ENCODE measurements around the gene GEMIN7.

Gene GEMIN7

DNA sequence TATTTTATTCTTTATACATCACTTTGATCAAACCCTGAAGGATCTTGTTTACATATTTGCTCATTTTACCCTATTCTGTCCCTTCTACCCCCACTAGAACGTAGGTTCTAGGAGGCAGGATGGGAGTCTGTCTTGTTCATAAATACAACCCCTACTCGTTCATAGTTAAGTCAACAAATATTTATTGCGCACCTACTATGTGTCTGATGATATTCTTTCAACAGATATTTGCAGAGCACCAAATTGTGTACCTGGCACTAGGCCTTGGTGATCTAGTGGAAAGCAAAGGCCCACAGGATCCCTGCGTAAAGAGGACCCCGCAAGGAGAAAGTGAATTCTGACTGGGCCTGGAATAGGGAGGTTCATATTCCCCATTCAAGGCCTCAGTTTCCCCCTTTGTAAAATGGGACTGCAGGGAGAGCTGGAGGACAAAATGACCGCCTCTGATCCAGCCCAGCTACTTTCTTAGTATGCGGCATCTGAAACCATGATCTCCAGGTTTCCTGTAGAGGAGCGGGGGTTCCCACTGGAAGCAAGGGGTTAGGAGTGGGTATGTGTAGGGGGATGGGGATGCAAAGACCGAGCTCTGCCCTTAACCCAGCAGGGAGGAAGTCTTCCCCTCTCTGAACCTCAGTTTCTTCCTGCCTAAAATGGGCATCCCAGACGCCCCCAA is 534 bp upstream of the GEMIN7 start:
- TF ChIP-seq, protein P1, sequence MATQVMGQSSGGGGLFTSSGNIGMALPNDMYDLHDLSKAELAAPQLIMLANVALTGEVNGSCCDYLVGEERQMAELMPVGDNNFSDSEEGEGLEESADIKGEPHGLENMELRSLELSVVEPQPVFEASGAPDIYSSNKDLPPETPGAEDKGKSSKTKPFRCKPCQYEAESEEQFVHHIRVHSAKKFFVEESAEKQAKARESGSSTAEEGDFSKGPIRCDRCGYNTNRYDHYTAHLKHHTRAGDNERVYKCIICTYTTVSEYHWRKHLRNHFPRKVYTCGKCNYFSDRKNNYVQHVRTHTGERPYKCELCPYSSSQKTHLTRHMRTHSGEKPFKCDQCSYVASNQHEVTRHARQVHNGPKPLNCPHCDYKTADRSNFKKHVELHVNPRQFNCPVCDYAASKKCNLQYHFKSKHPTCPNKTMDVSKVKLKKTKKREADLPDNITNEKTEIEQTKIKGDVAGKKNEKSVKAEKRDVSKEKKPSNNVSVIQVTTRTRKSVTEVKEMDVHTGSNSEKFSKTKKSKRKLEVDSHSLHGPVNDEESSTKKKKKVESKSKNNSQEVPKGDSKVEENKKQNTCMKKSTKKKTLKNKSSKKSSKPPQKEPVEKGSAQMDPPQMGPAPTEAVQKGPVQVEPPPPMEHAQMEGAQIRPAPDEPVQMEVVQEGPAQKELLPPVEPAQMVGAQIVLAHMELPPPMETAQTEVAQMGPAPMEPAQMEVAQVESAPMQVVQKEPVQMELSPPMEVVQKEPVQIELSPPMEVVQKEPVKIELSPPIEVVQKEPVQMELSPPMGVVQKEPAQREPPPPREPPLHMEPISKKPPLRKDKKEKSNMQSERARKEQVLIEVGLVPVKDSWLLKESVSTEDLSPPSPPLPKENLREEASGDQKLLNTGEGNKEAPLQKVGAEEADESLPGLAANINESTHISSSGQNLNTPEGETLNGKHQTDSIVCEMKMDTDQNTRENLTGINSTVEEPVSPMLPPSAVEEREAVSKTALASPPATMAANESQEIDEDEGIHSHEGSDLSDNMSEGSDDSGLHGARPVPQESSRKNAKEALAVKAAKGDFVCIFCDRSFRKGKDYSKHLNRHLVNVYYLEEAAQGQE (IDR thresholded peaks at IDR 0.05; ENCODE audit: low read depth), result no peak
- no peak for TF ChIP-seq CEBPB (IDR thresholded peaks at IDR 0.05)
- TF ChIP-seq, protein P2, sequence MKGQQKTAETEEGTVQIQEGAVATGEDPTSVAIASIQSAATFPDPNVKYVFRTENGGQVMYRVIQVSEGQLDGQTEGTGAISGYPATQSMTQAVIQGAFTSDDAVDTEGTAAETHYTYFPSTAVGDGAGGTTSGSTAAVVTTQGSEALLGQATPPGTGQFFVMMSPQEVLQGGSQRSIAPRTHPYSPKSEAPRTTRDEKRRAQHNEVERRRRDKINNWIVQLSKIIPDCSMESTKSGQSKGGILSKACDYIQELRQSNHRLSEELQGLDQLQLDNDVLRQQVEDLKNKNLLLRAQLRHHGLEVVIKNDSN (IDR thresholded peaks at IDR 0.05), result no peak
- TF ChIP-seq ZBTB7A (IDR thresholded peaks at IDR 0.05; ENCODE audit: low read depth), result no peak
- TF ChIP-seq EGR1 (IDR thresholded peaks at IDR 0.05), result no peak
- no peak for TF ChIP-seq YY1 (IDR thresholded peaks at IDR 0.05; ENCODE audit: low read depth)
- no peak for TF ChIP-seq RAD21 (IDR thresholded peaks at IDR 0.05; ENCODE audit: low read depth)
- no peak for TF ChIP-seq TEAD4 (IDR thresholded peaks at IDR 0.05)
- TF ChIP-seq NFIC (IDR thresholded peaks at IDR 0.05), result no peak
- TF ChIP-seq TAF1 (IDR thresholded peaks at IDR 0.05; ENCODE audit: low read depth), result no peak

DNA sequence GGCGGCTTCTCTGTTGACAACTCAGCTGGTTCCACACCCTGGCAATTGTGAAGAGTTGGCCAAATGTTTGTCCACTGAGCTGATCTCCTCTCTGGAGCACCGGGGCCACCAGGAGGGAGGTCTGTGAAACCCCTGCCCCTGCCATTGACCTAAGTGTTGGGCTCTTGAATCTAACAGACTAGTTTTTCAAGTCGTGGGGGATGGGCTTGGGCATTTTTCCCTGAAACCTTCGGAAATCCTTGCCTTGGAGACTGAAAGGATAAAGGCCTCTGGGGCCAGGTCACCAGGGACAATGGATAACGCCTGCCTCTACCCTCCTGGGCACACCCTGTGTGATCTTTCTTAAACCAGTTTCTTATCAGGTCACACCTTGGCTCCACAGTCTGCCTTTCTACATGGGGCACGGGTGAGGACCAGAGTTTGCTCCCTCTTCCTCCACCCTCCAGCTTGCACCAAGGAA is 881 bp downstream of the GEMIN7 start:
- no peak for TF ChIP-seq CEBPB (IDR thresholded peaks at IDR 0.05)
- no peak for TF ChIP-seq RAD21 (IDR thresholded peaks at IDR 0.05; ENCODE audit: low read depth)
- TF ChIP-seq, protein P1 (IDR thresholded peaks at IDR 0.05; ENCODE audit: low read depth), result no peak
- no peak for TF ChIP-seq TCF12 (IDR thresholded peaks at IDR 0.05; ENCODE audit: low read depth)
- TF ChIP-seq ZBTB7A (IDR thresholded peaks at IDR 0.05; ENCODE audit: low read depth), result no peak
- TF ChIP-seq TAF1 (IDR thresholded peaks at IDR 0.05; ENCODE audit: low read depth), result no peak
- no peak for TF ChIP-seq NFIC (IDR thresholded peaks at IDR 0.05)
- TF ChIP-seq EGR1 (IDR thresholded peaks at IDR 0.05), result no peak

DNA sequence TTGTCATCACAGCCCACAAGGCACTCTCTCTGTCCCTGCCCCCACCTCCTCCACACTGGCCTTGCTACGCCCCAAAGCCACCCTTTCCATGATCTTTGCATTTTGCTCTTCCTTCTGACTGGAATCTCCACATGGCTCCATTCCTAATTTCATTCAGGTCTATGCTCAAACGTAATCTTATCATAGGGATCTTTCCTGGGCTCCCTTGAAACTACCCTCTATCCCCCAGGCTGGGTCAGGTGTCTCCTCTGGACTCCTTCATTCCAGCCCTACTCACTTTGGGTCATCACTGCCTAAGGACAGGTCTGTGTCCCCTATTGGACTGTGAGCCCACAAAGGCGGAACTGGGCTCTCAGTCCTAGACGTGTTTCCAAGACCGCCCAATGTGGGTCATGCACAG is 3.1 kb downstream of the GEMIN7 start:
- no peak for TF ChIP-seq YY1 (IDR thresholded peaks at IDR 0.05; ENCODE audit: low read depth)
- TF ChIP-seq, protein P3, sequence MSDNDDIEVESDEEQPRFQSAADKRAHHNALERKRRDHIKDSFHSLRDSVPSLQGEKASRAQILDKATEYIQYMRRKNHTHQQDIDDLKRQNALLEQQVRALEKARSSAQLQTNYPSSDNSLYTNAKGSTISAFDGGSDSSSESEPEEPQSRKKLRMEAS (IDR thresholded peaks at IDR 0.05), result no peak
- no peak for TF ChIP-seq EGR1 (IDR thresholded peaks at IDR 0.05)
- no peak for TF ChIP-seq NFIC (IDR thresholded peaks at IDR 0.05)
- no peak for TF ChIP-seq CEBPB (IDR thresholded peaks at IDR 0.05)
- no peak for TF ChIP-seq ZBTB7A (IDR thresholded peaks at IDR 0.05; ENCODE audit: low read depth)

DNA sequence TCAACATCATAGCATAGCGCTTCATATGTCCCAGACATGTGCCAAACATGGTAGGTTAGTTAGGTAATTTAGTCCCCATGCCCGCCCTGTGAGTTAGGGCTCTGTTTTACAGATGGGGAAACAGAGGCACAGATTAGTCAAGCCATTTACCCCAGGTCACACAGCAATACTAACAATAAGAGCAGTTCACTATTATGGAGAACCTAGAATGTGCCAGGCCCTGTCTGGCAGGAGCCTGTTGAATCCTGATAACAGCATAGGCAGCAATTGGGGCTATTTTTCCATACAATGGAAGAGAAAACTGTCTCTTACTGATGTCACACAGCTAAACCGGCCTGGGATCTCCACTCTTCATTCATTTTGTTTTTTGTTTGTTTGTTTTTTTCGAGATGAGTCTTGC is 7.4 kb downstream of the GEMIN7 start:
- TF ChIP-seq ZBTB7A (IDR thresholded peaks at IDR 0.05; ENCODE audit: low read depth), result no peak
- TF ChIP-seq YY1 (IDR thresholded peaks at IDR 0.05; ENCODE audit: low read depth), result no peak
- no peak for TF ChIP-seq EP300 (IDR thresholded peaks at IDR 0.05; ENCODE audit: borderline replicate concordance)
- TF ChIP-seq, protein P1 (IDR thresholded peaks at IDR 0.05; ENCODE audit: low read depth), result no peak
- TF ChIP-seq NFIC (IDR thresholded peaks at IDR 0.05), result no peak
- TF ChIP-seq, protein P3 (IDR thresholded peaks at IDR 0.05), result no peak
- TF ChIP-seq TCF12 (IDR thresholded peaks at IDR 0.05; ENCODE audit: low read depth), result no peak
- TF ChIP-seq, protein P2 (IDR thresholded peaks at IDR 0.05), result no peak
- TF ChIP-seq EGR1 (IDR thresholded peaks at IDR 0.05), result no peak
- TF ChIP-seq CEBPB (IDR thresholded peaks at IDR 0.05), result no peak
- no peak for TF ChIP-seq TEAD4 (IDR thresholded peaks at IDR 0.05)
- TF ChIP-seq TAF1 (IDR thresholded peaks at IDR 0.05; ENCODE audit: low read depth), result no peak

DNA sequence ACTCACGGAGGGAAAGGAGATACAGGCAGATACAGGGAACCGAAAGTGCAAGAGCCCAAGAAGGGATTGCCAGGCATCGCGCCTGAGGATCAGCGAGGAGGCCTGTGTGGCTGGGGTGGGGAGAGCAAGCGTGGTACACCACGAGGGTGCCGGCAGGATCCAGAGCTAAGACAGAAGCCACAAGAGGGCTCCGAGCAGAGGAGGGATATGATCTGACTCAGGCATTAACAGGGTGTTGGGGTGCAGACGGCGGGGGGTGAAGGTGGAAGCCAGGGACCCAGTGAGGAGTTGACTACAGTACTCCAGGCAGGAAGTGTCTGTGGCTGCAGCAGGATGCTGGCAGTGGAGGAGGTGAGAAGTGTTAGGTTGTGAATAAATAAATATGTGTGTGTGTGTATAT is 8.5 kb downstream of the GEMIN7 start:
- TF ChIP-seq EP300 (IDR thresholded peaks at IDR 0.05; ENCODE audit: borderline replicate concordance) (no peak), RAD21 (IDR thresholded peaks at IDR 0.05; ENCODE audit: low read depth) (no peak), EGR1 (IDR thresholded peaks at IDR 0.05) (no peak), YY1 (IDR thresholded peaks at IDR 0.05; ENCODE audit: low read depth) (no peak), ZBTB7A (IDR thresholded peaks at IDR 0.05; ENCODE audit: low read depth) (no peak)
- TF ChIP-seq, protein P3 (IDR thresholded peaks at IDR 0.05), result no peak
- TF ChIP-seq, protein P1 (IDR thresholded peaks at IDR 0.05; ENCODE audit: low read depth), result no peak
